NCI-H1105 (cell line): ENCODE results near the gene TUBB1.

Experiments
- DNase-seq: peaks from one replicate; lab custom pipeline; 2025; lab: John Stamatoyannopoulos, UW

Gene TUBB1

DNA sequence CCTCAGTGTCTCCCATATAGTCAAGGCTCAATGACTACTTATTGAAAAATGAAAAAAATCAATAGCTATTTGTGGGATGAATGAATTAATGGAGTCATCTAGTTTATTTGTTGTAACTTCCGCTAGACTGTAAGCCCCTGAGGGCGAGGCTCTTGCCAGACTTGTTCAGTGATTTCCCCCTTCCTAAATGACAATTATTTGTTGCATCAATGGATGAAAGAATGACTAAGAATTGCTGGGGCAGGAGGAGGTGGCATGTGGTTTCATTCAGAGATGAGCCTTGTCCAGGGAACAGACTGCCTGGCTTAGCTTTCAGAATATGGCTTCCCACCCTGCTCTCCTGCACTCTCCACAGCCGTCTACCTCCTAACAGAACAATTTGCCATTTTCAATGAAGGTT is 24.5 kb downstream of the TUBB1 start:
- DNase-seq, result no peak

DNA sequence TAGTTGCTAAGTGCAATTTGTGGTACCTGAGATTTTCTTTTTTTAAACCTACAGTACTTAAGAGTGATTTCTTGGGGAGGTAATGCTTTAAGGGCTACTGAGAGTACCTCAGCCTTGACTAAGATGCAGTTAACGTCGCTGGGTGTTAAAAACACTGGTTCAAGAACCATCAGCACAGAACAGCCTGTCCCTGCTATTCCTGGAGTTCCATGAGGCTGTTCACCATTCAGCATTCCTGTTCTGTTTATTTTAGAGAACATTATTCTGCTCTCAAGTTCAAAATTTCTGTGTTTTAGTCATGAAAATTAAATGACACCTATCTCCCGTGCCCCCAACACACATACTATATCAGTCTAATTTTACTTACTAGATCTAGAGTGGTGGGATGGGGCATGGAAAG is 25.1 kb downstream of the TUBB1 start:
- no peak for DNase-seq

DNA sequence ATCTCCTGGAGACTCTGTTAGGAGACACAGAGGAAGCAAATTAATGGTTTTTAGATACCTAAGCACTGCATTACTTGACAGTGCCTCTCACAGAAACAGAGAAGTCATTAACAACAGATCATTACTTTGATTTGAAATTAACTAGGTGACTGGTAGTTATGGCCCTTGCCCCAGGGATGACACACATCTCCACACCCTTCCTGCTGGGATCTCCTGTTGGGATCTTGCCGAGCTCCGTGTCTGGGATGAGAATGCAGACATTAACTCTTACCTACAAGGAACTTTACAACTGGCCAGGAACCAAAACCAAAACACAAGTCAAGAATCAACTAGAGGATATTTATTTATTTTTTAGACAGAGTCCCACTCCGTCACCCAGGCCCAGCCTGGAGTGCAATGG is 25.6 kb downstream of the TUBB1 start:
- no peak for DNase-seq

DNA sequence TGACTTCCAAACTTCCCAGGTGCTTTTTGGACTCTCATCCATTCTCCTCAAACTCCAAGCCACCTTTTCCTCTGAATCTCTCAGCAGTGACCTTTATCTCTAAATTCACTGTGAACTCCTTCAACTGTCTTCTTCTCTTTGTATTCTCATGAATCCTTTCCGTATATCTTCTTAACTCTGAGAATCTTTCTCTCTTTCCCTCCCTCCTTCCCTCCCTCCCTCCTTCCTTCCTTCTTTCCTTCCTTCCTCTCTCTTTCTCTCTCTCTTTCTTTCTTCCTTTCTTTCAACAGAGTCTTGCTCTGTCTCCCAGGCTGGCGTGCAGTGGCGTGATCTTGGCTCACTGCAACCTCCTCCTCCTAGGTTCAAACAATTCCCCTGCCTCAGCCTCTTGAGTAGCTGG is 27.6 kb downstream of the TUBB1 start:
- DNase-seq, result no peak

DNA sequence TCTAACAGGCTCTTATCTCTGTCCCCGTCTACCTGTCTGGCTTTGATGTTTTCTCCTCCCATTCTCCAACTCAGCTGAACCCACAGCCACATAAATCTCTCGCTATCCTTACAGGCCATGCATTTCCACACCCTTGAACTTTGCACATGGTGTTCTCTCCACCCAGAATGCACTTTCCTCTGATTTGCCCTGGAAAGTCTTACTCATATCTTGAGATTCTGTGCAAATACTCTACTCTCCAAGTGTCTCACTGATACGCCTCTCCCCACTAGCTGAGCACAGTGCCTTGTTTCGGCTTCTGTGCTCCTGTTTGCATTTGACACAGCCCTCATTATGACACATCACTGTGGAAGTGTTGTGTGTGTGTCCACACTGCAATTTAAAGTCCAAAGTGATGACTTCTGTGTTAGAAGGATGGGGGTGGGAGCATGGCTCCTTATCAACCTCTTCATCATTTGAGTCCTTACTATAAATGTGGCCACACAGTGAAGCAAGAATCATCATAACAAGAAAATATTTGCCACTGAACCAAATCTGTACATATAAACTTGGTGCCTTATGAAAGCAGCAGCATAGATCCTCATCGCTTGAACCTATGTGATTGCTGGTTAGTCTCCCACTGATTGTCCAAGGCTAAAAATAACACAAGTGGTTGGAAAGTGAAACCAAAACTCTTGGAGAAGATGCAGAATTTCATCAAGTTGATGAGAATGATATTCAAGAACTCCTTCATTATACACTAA is 28.9 kb downstream of the TUBB1 start:
- no peak for DNase-seq

DNA sequence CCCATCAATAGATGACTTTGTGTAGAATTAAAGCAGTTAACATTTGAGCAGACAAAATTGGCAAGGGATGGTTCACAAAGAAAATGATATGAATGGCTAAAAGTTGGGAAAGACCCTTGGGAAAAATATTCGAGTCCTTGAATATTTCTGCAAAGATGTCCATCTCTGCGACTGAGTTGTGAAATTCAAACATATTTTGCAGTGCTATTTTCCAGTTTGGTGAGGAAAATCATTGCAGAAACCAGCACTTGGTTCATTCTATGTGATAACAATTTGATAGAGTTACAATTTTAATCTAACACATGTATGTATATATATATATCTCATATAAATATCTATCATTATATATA is 29.4 kb downstream of the TUBB1 start:
- no peak for DNase-seq

DNA sequence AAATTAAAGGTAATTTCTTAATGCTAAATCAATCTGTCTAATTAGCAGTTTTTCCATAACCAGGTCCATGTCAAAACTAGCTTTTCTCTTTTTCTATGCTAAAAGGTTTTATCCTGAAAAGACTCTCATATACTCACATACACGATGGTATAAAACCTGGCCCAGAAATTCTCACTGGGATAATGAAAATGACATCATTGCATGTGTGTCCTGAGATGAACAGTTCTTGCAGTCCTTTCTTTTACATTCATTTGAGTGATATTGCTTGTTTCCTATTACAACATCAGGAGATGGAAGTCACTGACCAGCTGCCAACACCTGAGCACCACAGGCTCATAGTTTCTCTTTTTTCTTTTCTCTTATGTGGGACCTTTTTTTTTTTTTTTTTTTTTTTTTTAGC is 31.2 kb downstream of the TUBB1 start:
- DNase-seq, result no peak

DNA sequence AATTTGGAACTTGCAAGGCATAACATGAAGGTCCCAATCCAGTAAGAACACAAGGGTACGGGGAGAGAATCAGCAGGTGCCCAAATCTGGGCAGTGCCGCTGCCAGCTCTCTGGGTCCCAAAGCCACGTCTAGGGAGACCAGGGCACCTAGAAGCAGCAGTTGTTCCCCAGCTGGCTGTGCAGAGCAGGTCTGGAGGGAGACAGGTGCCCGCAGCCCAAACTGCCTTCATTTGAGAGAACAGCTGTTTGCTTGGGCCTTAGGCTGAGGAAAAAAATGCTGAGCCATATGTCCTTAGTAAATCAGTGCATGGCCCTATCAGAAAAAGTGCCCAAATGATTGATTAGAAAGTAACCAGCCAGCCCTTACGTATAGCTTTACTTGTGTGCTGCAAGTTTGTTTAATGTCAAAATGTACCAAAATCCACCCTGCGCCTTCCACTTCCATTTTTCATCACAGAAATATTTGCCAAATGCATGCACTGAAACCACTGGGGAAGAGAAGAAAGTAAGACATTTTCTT is 32.5 kb downstream of the TUBB1 start:
- no peak for DNase-seq

DNA sequence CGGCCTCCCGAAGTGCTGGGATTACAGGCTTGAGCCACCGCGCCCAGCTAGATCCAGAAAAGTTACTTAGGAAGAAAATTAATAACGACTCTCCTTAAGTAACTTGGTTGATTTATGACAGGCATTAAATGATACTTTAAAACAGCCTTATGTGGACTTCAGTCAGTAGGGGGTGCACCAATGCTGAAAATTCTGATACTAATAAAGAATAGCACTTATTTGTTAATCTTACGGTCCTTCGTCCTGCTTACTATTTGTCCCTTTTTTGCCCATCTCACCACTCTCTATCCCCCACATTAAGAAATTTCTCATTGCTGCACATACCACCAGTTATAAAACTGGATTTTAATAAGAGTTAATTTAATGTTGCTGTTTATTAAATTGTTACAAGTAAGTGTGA is 36.1 kb downstream of the TUBB1 start:
- no peak for DNase-seq

DNA sequence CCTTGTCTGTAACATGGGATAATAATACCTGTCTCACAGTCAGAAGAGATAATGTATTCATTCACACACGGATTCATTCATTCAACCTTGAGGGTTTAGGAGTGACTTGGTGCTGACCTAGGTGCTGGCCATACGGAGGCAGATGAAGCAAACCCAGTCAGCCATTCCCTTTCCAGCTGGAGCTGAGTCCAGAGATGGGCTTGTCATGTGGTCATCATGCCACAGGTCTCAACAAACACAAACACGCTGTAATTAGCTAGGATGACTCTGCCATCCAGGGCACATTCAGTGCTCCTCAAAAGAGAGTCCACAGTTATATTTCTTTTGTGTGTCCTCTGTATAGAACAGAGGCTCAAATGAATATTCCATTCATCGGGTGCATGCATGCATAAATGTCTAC is 42.9 kb downstream of the TUBB1 start:
- no peak for DNase-seq

DNA sequence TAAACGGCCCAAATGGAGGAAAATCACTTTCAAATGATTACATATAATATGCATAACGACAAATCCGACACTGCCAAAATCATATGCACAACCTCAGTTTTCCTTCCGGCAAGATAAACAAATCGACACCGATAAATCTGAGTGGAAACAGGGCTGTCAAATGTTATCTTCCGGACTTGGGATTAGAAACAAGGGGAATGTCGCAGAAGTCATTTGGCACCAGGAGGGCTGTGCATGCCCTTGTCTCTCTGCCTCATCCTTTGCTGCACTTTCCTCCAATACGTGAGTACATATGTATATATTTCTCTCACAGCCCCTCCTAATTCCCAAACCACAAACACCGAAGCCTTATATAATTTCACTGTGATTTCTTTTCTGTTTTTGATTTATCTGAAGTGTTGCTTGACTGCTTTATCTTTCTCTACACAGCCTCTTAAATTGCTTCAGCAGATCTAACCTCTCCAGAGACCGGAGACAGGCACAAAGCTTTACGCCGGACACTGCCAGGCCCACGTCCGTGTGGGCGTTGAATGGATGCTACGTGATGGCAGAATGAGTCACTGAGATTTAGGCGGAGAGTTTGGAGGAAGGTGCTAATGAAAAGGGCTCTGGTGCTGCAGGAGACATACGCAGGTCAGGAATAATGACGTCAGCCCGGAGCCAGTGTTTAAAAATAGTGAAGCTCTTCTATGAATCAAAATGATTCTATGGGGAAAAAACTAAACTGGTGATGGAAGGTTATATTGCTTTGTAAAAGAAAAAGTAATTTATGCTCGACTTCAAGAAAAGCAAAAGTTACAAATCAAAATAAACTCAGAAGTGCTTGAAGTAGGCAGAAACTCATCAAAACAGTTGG is 44.4 kb downstream of the TUBB1 start:
- DNase-seq, result no peak

DNA sequence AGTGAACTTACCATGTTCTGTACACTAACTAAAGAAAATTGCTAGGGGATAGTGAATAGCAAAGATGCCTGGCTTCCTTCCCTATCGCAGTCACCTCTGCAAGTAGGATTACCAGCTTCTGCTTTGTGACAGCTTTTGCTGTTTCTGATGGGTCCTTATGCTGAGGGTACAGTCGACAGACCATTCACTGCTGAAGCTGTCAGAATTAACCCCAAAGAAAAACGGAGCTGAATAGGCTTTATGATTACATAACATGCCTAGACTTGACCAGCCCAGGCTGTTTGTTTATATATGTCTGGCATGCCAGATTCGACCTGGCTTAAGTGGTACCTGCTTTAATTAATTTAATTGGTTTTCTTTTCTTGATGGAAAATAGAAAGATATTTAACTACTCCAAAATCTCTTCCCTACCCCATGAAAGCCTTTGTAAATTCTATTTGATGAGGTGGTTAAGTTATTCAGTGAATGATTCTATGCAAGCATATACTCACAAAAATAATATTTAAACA is 45.0 kb downstream of the TUBB1 start:
- DNase-seq, result peak; percentile 96

DNA sequence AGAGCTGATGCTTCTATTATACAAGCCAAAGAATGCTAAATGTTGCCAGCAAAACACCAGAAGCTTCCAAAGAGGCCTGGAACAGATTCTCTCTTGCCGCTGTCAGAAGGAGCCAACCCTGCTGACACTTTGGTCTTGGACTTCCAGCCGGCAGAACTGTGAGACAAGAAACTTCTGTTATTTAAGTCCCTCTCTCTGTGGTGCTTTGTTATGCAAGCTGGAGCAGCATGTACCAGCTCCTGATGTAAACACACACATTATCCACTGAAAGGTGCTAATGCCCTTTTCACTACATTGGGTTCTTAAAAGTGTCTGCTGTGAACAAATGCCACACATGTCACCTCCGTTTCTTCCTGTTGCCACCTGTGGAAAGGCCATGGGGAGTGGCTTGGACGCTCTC is 49.3 kb downstream of the TUBB1 start:
- DNase-seq, result no peak

DNA sequence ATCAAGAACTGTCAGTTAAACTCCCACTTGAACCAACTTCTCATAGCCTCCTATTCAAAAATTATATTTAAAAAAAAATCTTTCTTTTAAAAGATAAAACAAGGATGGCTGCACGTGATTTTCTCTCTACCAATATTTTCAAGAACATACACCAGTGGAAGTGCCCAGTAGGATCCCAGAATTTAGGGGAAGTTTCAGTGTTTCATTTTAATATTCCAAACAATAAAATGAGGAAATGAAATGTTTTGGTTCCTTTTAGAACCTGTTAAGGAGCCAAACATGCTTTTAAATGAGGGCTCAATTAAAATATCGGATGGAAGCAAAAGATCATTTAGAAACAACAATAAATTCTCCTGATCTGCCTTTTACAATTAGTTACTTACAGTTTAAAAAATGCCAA is 49.8 kb downstream of the TUBB1 start:
- no peak for DNase-seq

DNA sequence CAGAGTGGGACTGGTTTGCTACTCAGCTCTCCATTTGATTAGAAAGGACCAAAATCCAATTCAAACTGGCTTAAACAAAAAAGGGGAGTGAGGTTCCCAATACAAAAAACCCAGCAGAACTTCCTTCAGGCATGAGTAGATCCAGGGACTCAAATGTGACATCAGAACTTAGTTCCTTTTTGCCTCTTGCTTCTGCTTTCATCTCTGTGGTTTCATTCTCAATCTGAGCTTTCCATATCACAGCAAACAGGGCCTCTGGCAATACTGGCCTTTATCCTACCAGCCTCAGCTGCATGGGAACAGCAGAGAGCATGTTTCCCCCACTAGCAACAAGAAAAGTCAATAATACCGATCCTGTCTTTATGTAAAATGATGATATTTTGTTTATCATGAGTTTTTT is 52.0 kb downstream of the TUBB1 start:
- DNase-seq, result no peak

DNA sequence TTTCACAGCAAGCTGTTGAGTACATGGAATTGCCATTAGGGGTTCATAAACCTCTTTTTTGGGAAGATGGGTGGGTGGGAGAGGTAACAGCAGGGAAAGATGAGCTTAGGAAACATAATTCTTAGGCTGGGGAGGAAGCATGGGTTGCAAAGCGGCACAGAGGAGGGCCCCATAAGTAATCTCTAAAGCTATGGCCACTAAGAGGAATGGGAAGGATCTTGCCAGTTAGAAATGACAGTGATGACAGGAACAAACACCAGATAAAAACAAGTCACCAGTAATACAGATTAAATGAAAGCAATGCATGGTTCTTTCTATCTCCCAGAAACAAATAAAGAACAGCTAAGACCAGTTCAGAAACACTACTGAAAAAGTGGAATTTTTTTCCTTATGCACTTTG is 54.4 kb downstream of the TUBB1 start:
- no peak for DNase-seq

DNA sequence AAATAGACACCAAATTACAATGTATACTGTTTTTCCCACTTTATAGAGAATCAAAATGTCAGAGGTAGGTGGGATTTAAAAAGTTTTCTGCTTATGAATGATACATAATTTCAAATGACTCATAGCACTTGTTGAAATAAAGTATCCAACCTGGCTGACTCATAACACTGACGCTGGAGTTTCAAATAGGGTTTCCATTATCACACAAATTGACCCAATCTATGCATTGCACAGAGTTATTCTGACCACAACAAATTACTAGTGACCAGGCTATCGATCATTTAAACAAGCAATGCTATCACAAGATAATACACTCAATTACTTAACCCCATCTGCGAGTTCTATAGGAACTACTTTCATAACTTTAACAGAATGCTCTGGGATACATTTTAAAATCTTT is 55.2 kb downstream of the TUBB1 start:
- DNase-seq, result no peak

DNA sequence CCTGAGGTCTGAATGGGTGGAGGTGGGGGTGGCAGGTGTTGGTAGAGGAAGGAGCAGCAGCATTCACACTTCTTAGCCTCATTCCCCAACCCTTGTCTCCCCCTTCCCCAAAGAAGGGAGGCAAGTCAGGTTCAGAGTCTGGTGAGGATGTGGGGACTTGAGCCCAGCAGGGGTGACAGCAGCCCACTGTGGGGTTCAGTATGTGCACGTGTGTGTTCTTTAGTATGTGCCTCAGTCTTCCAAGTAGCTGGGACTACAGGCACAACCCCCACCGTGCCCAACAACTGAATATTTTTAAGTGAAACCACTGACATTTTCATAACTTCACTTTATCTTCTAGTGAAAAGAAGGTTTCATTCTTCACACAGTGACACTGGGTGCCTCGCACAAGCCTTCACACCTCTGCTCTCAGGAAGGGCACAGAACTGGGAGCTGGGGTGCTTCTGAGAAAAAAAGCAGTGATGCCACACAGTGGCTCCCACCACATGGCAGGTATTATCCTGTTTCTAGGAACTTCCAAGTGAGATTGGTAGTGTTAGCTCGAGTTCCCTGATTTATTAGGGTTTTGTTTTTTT is 56.8 kb downstream of the TUBB1 start:
- no peak for DNase-seq
